NCI-H1694 (cell line): ENCODE measurements around the gene EIF1.

Source experiments
- DNase-seq: peaks from one replicate; lab custom pipeline; 2025; lab: John Stamatoyannopoulos, UW

Gene EIF1

DNA sequence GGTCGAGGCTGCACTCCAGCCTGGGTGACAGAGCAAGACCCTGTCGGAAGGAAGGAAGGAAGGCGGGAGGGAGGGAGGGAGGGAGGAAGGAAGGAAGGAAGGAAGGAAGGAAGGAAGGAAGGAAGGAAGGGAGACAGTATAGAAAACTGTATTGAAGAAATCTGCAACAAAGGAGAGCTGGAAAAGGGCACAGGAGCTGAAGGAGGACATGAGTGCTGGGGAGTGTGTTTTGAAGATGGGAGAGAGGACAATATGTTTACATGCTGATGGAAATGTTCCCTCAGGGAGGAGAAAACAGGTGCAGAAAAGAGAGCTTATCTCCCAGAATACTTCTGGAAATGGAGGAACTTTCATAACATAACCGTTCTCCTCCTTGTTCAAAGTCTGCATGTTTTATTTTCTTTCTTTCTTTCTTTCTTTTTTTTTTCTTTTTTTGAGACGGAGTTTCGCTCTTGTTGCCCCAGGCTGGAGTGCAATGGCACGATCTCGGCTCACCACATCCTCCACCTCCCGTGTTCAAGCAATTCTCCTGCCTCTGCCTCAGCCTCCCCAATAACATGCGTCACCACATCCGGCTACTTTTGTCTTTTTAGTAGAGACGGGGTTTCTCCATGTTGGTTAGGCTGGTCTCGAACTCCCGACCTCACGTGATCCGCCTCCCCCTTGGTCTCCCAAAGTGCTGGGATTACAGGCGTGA is 48.4 kb downstream of the EIF1 start:
- no peak for DNase-seq

GRCh38 chr17:41737680-41738023 is 49.0 kb downstream of the EIF1 start:
- no peak for DNase-seq

DNA sequence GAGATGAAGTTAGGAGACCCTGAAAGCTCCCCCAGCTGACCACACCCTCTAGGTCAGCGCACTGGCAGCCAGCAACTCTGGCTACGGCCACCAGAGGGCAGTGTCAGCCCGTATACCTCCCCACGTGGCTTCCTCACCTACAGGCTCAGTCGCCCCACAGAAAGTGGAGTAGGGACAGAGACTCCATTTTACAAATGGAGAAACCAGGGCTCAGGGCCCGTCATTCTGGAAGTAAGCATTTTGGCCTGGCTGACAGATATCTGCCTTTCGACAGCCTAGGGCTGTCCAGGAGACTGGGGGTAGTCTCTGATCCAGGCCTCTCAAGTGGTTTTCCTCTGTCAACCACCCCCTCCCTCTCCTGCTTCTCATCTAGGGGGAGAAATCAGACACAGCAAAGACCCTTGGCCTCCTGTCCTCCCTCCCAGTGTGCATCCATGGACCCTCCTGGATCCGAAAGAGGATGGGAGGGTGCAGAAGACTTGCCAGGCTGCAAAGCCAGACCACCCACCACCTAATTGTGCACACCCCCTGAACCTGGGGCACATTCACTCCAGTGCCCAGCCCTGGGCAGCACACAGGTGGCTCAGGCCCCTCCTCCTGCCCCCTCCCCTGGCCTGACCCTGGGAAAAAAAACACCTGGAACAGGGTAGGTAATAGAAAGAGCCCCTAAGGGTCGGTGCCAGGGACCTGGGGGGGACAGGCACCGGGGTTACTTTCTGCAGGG is 49.6 kb downstream of the EIF1 start:
- peak; percentile 75 for DNase-seq

DNA sequence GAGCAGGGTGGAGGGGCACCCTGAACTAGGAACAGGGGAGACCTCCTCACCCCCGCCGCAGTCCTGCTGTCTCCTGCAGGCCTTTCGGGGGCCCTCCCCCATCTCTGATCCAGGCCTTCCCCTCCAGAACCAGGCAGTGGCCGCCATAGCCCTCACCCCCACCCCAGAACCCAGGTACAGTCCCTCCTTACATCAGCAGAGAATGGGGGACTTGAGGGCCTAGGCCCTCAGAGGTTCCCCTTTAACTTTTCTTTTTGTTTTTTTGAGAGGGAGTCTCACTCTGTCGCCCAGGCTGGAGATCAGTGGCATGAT is 50.1 kb downstream of the EIF1 start:
- no peak for DNase-seq

- no peak for DNase-seq
Observed at GRCh38 chr17:41739661-41740352, 51.1 kb downstream of the EIF1 start.

- no peak for DNase-seq
Observed at GRCh38 chr17:41740506-41740905, 51.8 kb downstream of the EIF1 start.

- DNase-seq: no peak
Observed at GRCh38 chr17:41741709-41742108, 53.0 kb downstream of the EIF1 start.
